HCT116 (cell line): Measurements from ENCODE around the gene APC2. TPM values are rescaled to one million over a fixed set of nuclear protein-coding genes. Genes with fewer than 3 reads are reported as not detected.

Experiments
- ATAC-seq: fragments of 200-7000 bp; cut with Tn5 transposase; 2 replicates; pipeline ENCODE4 v1.9.1; 2020; ENCODE audit warnings: mild to moderate bottlenecking, moderate library complexity
- BruUV-seq: library from RNA; stranded (reverse); fragments of 400-500 nt; replicated peaks from 2 replicates; lab custom pipeline; 2021; lab: Mats Ljungman, UMichigan
- CTCF ChIA-PET: fragments of 300-600 bp; sonication (Branson Sonifier 250); formaldehyde crosslinking; loops from one replicate; lab custom pipeline; 2021; ENCODE audit warnings: antibody characterized with exemption; lab: Charles Lee
- POLR2A ChIA-PET: fragments of 300-600, 350-600 bp; sonication (Branson Sonifier 250); formaldehyde crosslinking; loops from one replicate; lab custom pipeline; 2021; ENCODE audit warnings: antibody characterized with exemption; lab: Charles Lee
- RAD21 ChIA-PET, 2 experiments: fragments of 300-600 bp; sonication (Branson Sonifier 250); formaldehyde crosslinking; loops; one replicate each; lab custom pipeline; 2023; ENCODE audit warnings: low total read pairs in 2 of 2; ENCODE audit not compliant: uncharacterized antibody in 2 of 2, unreplicated experiment in 2 of 2, low non-redundant PET in 1 of 2; lab: Charles Lee
- DNase-seq: peaks from one replicate; pipeline ENCODE4 v3.0.0-alpha.2; 2010; ENCODE audit warnings: low read depth, low spot score
- H2AFZ ChIP-seq: fragments of 200-600 bp; shearing (Covaris generic), sonication (generic); 2 replicates; pipeline ENCODE4 v1.6.1; 2017; ENCODE audit warnings: low read depth, mixed run types, mixed read lengths, antibody characterized with exemption, low read length; ENCODE audit not compliant: poor library complexity, severe bottlenecking
- H3K27ac ChIP-seq: 2 replicates; pipeline ENCODE4 v1.5.1; 2012; ENCODE audit warnings: low read depth, low read length
- H3K27me3 ChIP-seq: fragments of 200-600 bp; sonication (generic); 2 replicates; pipeline ENCODE4 v1.6.1; 2016; ENCODE audit warnings: mixed run types, low read length, mixed read lengths; ENCODE audit not compliant: insufficient read depth
- H3K36me3 ChIP-seq, 2 experiments: fragments of 200-500 bp in 1 of 2; fragments of 200-600 bp in 1 of 2; sonication (Bioruptor generic) in 1 of 2; sonication (generic) in 1 of 2; 2 replicates each; pipeline versions ENCODE4 v1.5.1 to v1.6.1; 2014 to 2016; ENCODE audit warnings: low read length in 2 of 2, inconsistent platforms in 1 of 2, mixed read lengths in 1 of 2, mixed run types in 1 of 2; ENCODE audit not compliant: insufficient read depth in 2 of 2, control insufficient read depth in 1 of 2
- H3K4me1 ChIP-seq, 2 experiments: fragments of 200-600 bp in 1 of 2; sonication (generic) in 1 of 2; 2 replicates each; pipeline versions ENCODE4 v1.5.1 to v1.6.1; 2012 to 2017; ENCODE audit warnings: low read length in 2 of 2, inconsistent platforms in 1 of 2, mild to moderate bottlenecking in 1 of 2, mixed read lengths in 1 of 2, mixed run types in 1 of 2, moderate library complexity in 1 of 2; ENCODE audit not compliant: insufficient read depth in 2 of 2, control insufficient read depth in 1 of 2
- H3K4me2 ChIP-seq: fragments of 200-600 bp; sonication (generic); 2 replicates; pipeline ENCODE4 v1.6.1; 2017; ENCODE audit warnings: mixed run types, low read length, mixed read lengths
- H3K4me3 ChIP-seq, 2 experiments: fragments of 200-600 bp in 1 of 2; sonication (generic) in 1 of 2; replicated peaks in 1 of 2; 2 replicates each; pipeline ENCODE4 v1.5.1; 2011 to 2016; ENCODE audit warnings: low read length in 2 of 2, control low read depth in 1 of 2, low read depth in 1 of 2, mild to moderate bottlenecking in 1 of 2, mixed read lengths in 1 of 2, mixed run types in 1 of 2
- H3K79me2 ChIP-seq: fragments of 200-600 bp; sonication (generic); 2 replicates; pipeline ENCODE4 v1.6.1; 2017; ENCODE audit warnings: mild to moderate bottlenecking, mixed run types, low read length, moderate library complexity, mixed read lengths; ENCODE audit not compliant: insufficient read depth
- H3K9ac ChIP-seq: fragments of 200-600 bp; sonication (generic); 2 replicates; pipeline ENCODE4 v1.6.1; 2016; ENCODE audit warnings: low read length, mixed read lengths
- H3K9me2 ChIP-seq: fragments of 200-600 bp; sonication (generic), shearing (Covaris generic); 2 replicates; pipeline ENCODE4 v1.6.1; 2017; ENCODE audit warnings: mixed run types, mild to moderate bottlenecking, moderate library complexity; ENCODE audit not compliant: insufficient read depth
- H3K9me3 ChIP-seq, 2 experiments: fragments of 200-500 bp in 1 of 2; fragments of 200-600 bp in 1 of 2; sonication (Bioruptor generic) in 1 of 2; sonication (generic) in 1 of 2; 2 replicates each; pipeline ENCODE4 v1.6.1; 2014 to 2017; ENCODE audit warnings: low read length in 2 of 2, mixed read lengths in 2 of 2, inconsistent platforms in 1 of 2, low read depth in 1 of 2, mild to moderate bottlenecking in 1 of 2, mixed run types in 1 of 2, moderate library complexity in 1 of 2; ENCODE audit not compliant: control insufficient read depth in 1 of 2, insufficient read depth in 1 of 2
- H4K20me1 ChIP-seq: fragments of 200-600 bp; sonication (generic), shearing (Covaris generic); 2 replicates; pipeline ENCODE4 v1.6.1; 2017; ENCODE audit warnings: mixed run types, mild to moderate bottlenecking, moderate library complexity; ENCODE audit not compliant: insufficient read depth
- MAX ChIP-seq: IDR thresholded peaks from 2 replicates; pipeline ENCODE4 v1.6.1; 2012
- ZBTB33 ChIP-seq: IDR thresholded peaks from 2 replicates; pipeline ENCODE4 v1.6.1; 2011; ENCODE audit warnings: mild to moderate bottlenecking, low read length, moderate library complexity; ENCODE audit not compliant: insufficient replicate concordance; ENCODE audit errors: extremely low read depth
- intact Hi-C: fragments of 100-400 bp; cut with micrococcal nuclease; formaldehyde crosslinking; loops from 2 replicates; pipeline ENCODE4 v1.10.0; 2022
- total RNA-seq: library from RNA; stranded (reverse); gene quantifications from one replicate; pipeline ENCODE4 v1.2.1, GENCODE V29; 2021; ENCODE audit not compliant: unreplicated experiment

Gene APC2
- total RNA-seq, 1 experiment from 2014 or later: 1.6 TPM

- Histone ChIP-seq H3K36me3 (peaks cover 0 to 6% of the 10 kb centered on the region in 2 experiments; a peak in 2 of 4 replicates), H3K4me2 (peak overlapping the region; percentile 99), H3K79me2 (peaks cover 14% of the 10 kb centered on the region), H2AFZ (no peak overlapping the region), H4K20me1 (no peaks in the 10 kb centered on the region), H3K27me3 (no peaks in the 10 kb centered on the region), H3K4me3 (peak overlapping the region; percentile 85 to 96), H3K9ac (peak overlapping the region; percentile 89), H3K9me2 (no peaks in the 10 kb centered on the region), H3K27ac (peak overlapping the region; percentile 91), H3K9me3 (no peaks in the 10 kb centered on the region), H3K4me1 (peaks cover 12 to 54% of the 10 kb centered on the region in 2 experiments)
- ChIA-PET RAD21 (no interaction called here), POLR2A (no interaction called here), CTCF (no interaction called here)
- intact Hi-C loops: loop anchor here (10.0 kb wide), 1 partner anchor 126 kb away; the partner anchor contains the start of gene FAM174C
- peak; percentile 28 for ATAC-seq
- no peak for DNase-seq
- TF ChIP-seq ZBTB33: no peak
- peak; percentile 52 for TF ChIP-seq MAX
- TSS peak; percentile 21 for BruUV-seq
Observed at GRCh38 chr19:1400281-1401137, 49.4 kb upstream of the APC2 start.
